ENCODE data around the gene HSD17B1. TPM values are rescaled to one million over a fixed set of nuclear protein-coding genes. Genes with fewer than 3 reads are reported as not detected.
"Not testable (repeated sequence)": the region's sequence is repeated elsewhere in the genome, so short reads cannot be mapped to it uniquely, and the experiment has no call there.

The HSD17B1 gene
- total RNA-seq, 2 experiments from 2014 or later = 0.19 to 0.29 TPM

- CTCF ChIA-PET = interaction anchor here (0.5 to 0.7 kb wide), 2 partner anchors 56 to 665 kb away, joined by 3 to 4 read pairs; no protein-coding TSS in a partner anchor
- POLR2A ChIA-PET = interaction anchor here (0.5 to 0.6 kb wide), 2 partner anchors 197 to 468 kb away, joined by 3 to 11 read pairs; no protein-coding TSS in a partner anchor
These were observed 12.2 kb upstream of the HSD17B1 start for GRCh38 chr17:42540558-42540957.

GRCh38 chr17:42541041-42541833, 11.5 kb upstream of the HSD17B1 start:
- POLR2A ChIA-PET = interaction anchor here (0.6 kb wide), 2 partner anchors 11 to 198 kb away, joined by 4 to 11 read pairs; no protein-coding TSS in a partner anchor

DNA sequence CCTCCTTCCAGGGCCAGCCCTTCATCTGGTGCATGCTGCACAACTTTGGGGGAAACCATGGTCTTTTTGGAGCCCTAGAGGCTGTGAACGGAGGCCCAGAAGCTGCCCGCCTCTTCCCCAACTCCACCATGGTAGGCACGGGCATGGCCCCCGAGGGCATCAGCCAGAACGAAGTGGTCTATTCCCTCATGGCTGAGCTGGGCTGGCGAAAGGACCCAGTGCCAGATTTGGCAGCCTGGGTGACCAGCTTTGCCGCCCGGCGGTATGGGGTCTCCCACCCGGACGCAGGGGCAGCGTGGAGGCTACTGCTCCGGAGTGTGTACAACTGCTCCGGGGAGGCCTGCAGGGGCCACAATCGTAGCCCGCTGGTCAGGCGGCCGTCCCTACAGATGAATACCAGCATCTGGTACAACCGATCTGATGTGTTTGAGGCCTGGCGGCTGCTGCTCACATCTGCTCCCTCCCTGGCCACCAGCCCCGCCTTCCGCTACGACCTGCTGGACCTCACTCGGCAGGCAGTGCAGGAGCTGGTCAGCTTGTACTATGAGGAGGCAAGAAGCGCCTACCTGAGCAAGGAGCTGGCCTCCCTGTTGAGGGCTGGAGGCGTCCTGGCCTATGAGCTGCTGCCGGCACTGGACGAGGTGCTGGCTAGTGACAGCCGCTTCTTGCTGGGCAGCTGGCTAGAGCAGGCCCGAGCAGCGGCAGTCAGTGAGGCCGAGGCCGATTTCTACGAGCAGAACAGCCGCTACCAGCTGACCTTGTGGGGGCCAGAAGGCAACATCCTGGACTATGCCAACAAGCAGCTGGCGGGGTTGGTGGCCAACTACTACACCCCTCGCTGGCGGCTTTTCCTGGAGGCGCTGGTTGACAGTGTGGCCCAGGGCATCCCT, 9.3 kb upstream of the HSD17B1 start:
- POLR2A ChIA-PET = interaction anchor here (0.6 kb wide), 1 partner anchor 13 kb away, joined by 3 read pairs; no protein-coding TSS in a partner anchor
- CTCF ChIA-PET = interaction anchor here (0.8 kb wide), 1 partner anchor 16 kb away, joined by 3 read pairs; no protein-coding TSS in a partner anchor

More at GRCh38 chr17:42541041-42541833, 11.5 kb upstream of the HSD17B1 start:
- CTCF ChIA-PET = interaction anchor here (0.5 to 1.0 kb wide), 4 partner anchors 14 to 665 kb away, joined by 3 to 4 read pairs (median 3); no protein-coding TSS in a partner anchor

GRCh38 chr17:42544874-42545283, 7.8 kb upstream of the HSD17B1 start:
- ChIA-PET POLR2A (interaction anchor here (0.6 kb wide), 1 partner anchor 259 kb away, joined by 3 read pairs; no protein-coding TSS in a partner anchor), CTCF (interaction anchor here (1.2 kb wide), 1 partner anchor 9 kb away, joined by 3 read pairs; the partner anchor contains the start of gene NAGLU)

DNA sequence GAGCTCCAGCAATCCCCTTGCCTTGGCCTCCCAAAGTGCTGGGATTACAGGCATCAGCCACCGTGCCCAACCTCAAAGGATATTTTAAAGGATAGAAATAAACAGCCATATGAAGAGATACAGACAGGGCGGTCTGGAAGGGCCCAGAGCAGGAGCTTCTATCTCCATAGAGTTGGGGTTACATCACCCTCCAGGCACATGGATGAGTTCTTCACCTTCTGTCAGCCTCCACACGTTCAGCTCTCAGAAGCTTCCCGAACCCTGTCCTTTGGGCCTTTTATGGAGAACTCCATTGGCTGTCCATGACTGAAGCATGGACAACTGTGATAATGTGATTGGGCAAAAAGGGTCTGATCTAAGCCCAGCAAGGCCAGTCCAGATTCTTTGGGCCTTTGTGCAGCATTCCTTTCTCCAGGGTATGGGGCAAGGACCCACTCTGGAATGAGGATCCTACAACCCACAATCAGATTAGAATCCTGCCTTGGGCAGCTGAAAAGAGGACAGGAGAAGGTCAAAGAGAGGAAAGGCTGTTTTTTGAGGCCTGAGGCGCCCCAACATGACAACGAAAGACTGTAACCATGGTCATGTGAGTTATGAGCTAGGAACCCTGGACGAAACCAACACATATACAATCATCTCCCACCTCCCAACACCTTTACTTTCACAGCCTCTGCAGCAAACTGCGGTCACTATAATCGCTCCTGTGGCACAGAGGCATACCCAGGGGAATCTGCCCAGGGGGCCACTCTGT, 6.8 kb upstream of the HSD17B1 start:
- ChIA-PET POLR2A (interaction anchor here (0.6 kb wide), 1 partner anchor 260 kb away, joined by 3 read pairs; no protein-coding TSS in a partner anchor), CTCF (interaction anchor here (1.2 kb wide), 1 partner anchor 10 kb away, joined by 3 read pairs; the partner anchor contains the start of gene NAGLU)

GRCh38 chr17:42547001-42547461, 5.7 kb upstream of the HSD17B1 start:
- ChIA-PET CTCF (no interaction called here), POLR2A (interaction anchor here (0.9 kb wide), 1 partner anchor 10 kb away, joined by 3 read pairs; no protein-coding TSS in a partner anchor)

- POLR2A ChIA-PET = interaction anchor here (1.0 kb wide), 1 partner anchor 20 kb away, joined by 3 read pairs; no protein-coding TSS in a partner anchor
- CTCF ChIA-PET = interaction anchor here (1.0 kb wide), 1 partner anchor 216 kb away, joined by 3 read pairs; no protein-coding TSS in a partner anchor
These were observed 5.0 kb upstream of the HSD17B1 start for GRCh38 chr17:42547698-42548069.

GRCh38 chr17:42548070-42548837, 4.5 kb upstream of the HSD17B1 start:
- ChIA-PET POLR2A (interaction anchor here (0.6 to 1.0 kb wide), 2 partner anchors 19 to 130 kb away, joined by 3 read pairs; no protein-coding TSS in a partner anchor), CTCF (interaction anchor here (0.8 to 1.7 kb wide), 6 partner anchors 11 to 215 kb away, joined by 3 to 5 read pairs (median 4); partner anchors contain the start of gene RAMP2)

GRCh38 chr17:42548993-42549755, 3.5 kb upstream of the HSD17B1 start:
- CTCF ChIA-PET = interaction anchor here (0.7 to 1.7 kb wide), 6 partner anchors 12 to 211 kb away, joined by 3 to 5 read pairs (median 4); partner anchors contain the start of gene RAMP2
- POLR2A ChIA-PET = no interaction called here

DNA sequence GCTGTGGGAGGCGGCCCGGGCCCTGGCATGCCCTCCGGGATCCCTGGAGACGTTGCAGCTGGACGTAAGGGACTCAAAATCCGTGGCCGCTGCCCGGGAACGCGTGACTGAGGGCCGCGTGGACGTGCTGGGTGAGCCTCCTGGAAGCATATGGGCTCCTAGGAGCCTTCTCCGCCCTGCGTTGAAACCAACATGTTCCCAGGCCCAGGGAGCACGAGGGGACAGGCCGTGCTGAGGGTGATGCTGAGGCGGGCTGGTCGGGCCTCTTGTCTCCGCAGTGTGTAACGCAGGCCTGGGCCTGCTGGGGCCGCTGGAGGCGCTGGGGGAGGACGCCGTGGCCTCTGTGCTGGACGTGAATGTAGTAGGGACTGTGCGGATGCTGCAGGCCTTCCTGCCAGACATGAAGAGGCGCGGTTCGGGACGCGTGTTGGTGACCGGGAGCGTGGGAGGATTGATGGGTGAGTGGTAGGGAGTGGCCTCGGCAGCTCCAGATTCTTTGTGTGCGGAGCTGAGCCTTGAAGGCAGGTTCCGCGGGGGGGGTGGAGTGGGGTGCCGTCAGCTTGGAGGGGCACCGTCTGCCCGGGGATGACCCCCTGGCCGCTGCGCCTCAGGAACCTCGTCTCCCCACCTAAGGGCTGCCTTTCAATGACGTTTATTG, 567 bp downstream of the HSD17B1 start:
- POLR2A ChIA-PET = interaction anchor here (0.5 to 1.8 kb wide), 2 partner anchors 14 to 20 kb away, joined by 4 to 6 read pairs; no protein-coding TSS in a partner anchor
- CTCF ChIA-PET = interaction anchor here (1.3 kb wide), 1 partner anchor 16 kb away, joined by 3 read pairs; no protein-coding TSS in a partner anchor

DNA sequence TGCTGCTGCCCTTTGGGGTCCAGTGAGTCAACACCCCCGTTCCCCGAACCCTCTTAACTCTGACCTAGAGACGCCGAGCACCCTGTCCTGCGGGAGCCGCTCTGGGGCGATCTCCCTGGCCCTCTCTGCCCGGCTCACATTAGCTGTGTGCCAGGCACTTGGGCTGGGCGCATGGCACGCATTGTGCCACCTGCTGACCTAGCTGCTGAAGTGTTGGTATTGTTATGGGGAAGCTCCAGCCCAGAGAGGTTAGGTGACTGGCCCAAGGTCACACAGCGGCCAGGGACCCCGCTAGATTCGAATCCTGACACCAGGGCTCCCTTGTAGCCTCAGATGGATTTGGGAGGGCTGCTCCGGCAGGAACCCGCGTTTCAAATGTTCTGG, 1.1 kb downstream of the HSD17B1 start:
- POLR2A ChIA-PET = interaction anchor here (0.5 to 1.8 kb wide), 4 partner anchors 12 to 54 kb away, joined by 3 to 6 read pairs (median 4); no protein-coding TSS in a partner anchor
- CTCF ChIA-PET = interaction anchor here (1.0 to 1.3 kb wide), 2 partner anchors 16 to 127 kb away, joined by 3 read pairs; no protein-coding TSS in a partner anchor

DNA sequence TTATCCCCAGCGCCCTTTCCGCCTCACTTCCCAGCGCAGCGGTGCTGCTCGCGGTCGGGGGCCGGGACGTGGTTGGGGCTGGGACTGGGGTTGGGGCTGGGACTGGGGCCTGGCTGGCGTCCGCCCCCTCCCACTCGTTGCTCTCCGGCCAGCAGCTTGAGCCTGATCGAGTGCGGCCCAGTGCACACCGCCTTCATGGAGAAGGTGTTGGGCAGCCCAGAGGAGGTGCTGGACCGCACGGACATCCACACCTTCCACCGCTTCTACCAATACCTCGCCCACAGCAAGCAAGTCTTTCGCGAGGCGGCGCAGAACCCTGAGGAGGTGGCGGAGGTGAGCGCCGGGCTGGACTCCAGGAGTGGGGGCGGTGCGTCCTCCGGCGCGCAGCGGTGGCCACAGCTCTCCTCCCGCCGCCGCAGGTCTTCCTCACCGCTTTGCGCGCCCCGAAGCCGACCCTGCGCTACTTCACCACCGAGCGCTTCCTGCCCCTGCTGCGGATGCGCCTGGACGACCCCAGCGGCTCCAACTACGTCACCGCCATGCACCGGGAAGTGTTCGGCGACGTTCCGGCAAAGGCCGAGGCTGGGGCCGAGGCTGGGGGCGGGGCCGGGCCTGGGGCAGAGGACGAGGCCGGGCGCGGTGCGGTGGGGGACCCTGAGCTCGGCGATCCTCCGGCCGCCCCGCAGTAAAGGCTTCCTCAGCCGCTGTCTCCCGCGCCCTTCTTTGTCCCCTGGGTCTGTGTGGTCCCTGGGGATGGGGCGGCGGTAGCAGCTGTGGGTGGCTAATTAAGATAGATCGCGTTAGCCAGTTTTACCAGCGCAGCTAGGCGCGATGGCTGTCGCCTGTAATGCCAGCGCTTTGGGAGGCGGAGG, 1.8 kb downstream of the HSD17B1 start:
- ChIA-PET POLR2A (interaction anchor here (0.5 to 1.8 kb wide), 6 partner anchors 11 to 1508 kb away, joined by 3 to 6 read pairs (median 4); partner anchors contain the start of gene NAGLU), CTCF (interaction anchor here (1.0 to 1.3 kb wide), 2 partner anchors 17 to 126 kb away, joined by 3 read pairs; no protein-coding TSS in a partner anchor)

GRCh38 chr17:42555122-42555622, 2.4 kb downstream of the HSD17B1 start:
- CTCF ChIA-PET = no interaction called here
- POLR2A ChIA-PET = interaction anchor here (0.6 to 1.8 kb wide), 4 partner anchors 11 to 241 kb away, joined by 3 to 6 read pairs (median 5); partner anchors contain the start of gene NAGLU

DNA sequence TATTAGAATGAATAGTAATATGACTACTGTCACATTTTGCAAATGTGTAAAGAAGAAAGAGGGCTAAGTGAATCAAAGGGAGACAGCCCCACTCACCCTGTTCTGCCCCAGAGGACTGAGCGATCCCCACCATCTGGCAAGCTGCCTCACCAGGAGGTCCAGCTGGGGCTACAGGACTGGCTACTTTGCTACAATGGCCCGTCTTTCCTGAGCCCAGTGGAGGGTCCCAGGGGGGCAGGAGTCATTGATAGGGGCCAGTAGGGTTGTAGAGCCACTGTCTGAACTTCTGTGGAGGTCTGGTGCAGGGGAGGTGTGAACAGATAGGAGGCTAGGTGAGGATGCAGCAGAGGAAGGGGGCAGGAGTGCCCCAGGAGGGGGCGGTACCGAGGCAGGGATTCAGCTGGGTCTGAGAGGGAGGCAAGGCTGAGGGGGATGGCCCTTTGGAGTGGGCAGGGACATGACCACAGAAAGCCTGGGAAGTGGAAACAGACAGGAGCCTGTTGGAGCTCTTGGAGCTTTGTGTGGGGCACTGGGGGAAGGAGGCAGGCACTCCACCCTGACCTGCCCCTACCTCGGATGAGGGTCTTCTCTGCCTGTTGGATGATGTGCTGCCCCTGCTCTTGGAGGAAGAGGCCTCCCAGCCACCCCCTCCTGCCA, 3.4 kb downstream of the HSD17B1 start:
- POLR2A ChIA-PET, CTCF ChIA-PET: not testable (repeated sequence)
